ENCODE results near the gene RYR3.
"Not testable (repeated sequence)": the region's sequence is repeated elsewhere in the genome, so short reads cannot be mapped to it uniquely, and the experiment has no call there.

Gene RYR3

DNA sequence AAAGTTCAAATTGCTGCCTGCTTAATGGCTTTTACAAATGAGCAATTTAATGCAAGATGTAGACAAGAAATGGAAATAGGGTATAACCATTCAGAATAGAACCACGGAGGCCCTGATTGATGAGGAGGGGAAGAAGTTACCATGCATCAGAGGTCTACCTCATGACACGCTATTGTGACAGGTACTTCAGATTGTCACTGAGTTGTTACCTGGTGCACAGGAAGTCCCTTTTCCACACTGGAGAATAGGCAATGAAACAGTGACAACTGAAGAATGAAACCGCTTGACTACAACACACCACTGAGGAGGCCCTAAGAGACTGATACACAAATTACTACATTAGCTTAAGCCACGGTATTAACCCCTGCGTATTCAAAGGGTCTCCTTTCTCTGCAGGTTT, 251.2 kb downstream of the RYR3 start:
- in situ Hi-C loops (cut with MboI; ENCODE audit: low sequenced_read_pairs) = no loop called here

DNA sequence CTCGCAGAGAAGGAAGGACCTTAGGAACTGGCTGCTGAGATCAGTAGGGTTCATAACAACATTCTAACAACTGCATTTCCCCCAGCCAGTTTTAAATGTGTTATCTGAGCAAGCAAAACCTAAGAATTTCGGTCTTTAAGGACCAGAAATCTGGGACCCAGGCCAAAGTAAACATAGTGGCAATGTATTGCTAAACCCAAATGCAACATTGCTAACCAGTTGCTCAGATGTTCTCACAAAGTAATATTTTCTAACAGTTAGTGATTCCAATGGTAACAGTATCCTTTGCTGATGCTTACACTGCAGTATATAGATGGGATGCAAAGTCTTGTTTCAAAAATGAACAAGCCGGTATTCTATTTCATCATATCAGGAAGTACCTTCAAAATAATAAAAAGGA, 254.3 kb downstream of the RYR3 start:
- in situ Hi-C loops (cut with MboI; ENCODE audit: low sequenced_read_pairs) = no loop called here

DNA sequence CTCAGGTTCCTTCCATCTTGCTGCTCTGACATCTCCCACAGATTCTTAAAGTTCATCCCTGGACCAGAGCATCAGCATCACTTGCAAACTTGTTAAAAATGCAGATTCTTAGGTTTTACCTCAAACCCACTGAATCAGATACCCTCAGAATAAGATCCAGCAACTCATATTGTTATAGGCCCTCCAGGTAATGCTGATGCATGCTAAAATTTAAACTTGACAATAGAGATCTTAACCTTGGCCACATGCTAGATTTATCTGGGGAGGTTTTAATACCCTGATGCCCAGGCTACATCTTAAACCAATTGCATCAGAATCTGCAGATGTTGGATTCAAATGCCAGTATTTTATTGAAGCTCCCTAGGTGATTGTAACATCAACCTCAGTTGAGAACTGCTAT, 256.9 kb downstream of the RYR3 start:
- in situ Hi-C loops (cut with MboI; ENCODE audit: low sequenced_read_pairs) = no loop called here

DNA sequence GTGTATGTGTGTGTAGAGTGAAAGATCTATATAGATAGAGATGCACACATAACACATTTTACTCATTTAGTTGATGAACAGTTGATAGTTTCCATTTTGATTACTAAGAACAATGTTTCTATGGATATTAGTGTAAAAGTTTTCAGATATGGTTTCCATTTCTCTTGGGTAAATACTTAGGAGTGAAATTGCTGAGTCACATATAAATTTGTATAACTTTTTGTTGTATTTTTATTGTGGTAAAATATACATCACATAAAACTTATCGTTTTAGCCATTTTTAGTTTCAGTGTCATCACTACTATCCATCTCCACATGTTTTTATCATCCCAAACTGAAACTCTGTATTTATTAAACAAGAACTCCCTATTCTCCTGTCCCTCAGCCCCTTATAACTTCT, 258.3 kb downstream of the RYR3 start:
- in situ Hi-C loops (cut with MboI; ENCODE audit: low sequenced_read_pairs) = no loop called here

DNA sequence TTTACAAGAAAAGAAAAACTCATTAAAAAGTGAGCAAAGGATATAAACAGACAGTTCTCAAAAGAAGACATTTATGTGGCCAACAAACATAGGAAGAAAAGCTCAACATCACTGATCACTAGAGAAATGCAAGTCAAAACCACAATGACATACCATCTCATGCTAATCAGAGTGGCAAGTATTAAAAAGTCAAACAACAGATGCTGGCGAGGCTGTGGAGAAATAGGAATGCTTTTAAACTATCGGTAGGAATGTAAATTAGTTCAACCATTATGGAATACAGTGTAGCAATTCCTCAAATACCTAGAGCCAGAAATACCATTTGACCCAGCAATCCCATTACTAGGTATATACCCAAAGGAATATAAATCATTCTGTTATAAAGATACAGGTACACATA, 267.1 kb downstream of the RYR3 start:
- in situ Hi-C loops (cut with MboI; ENCODE audit: low sequenced_read_pairs) = not testable (repeated sequence)

DNA sequence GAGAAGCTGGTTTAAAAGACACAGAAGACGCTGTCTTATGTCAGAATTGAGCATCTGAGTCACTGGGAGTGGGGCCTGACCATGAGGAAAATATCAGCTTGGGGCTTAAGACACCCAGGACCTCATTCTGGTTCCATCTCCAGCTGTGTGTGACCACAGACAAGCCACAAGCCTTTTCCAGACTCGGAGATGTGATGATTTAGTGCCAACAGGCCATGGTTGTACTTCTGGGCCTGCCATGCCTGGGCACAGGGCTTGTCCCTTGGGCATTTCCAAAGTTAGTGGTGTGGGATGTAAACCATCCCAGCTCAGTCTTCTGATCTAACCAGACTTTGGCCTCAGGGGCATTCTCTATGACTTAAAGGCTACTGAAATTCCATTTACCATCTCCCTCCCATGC, 269.8 kb downstream of the RYR3 start:
- in situ Hi-C loops (cut with MboI; ENCODE audit: low sequenced_read_pairs) = no loop called here

DNA sequence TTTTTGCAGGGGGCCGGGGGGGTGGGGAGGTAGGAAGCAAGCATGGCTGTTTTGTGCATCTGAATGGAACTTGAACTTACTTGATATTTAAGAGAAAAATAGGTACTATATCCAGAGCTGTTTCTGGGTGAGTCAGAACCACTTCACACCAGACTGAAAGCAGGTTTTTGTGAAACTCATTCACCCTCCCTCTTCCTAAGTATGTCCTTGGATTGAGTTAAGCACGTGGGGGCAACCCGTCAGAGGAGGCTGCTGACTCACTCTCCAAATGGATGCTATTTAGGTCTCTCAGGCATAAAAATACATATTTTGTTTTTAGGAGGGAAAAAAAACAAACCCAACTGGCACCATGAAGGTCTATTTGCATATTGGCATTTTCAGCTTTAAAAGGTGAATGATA, 270.3 kb downstream of the RYR3 start:
- in situ Hi-C loops (cut with MboI; ENCODE audit: low sequenced_read_pairs) = no loop called here

DNA sequence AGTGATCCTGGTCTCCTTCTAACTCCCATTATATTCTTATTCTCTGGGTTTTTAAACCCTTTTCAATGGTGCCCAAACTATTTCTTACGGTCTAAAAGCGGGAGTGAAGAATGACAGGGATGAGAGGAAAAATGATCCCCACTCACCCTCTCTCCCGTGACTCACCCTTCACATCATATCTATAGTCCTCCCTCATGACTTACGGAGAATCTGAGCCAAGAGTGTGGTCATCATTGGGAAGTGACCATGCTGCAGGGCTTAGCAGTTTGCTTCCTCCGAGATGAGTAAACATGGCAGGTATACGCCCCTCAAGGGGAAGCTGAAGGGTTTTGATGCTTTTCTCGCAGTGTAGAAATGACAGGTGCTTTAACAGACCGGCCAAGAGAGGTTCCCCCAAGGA, 274.0 kb downstream of the RYR3 start:
- in situ Hi-C loops (cut with MboI; ENCODE audit: low sequenced_read_pairs) = no loop called here

DNA sequence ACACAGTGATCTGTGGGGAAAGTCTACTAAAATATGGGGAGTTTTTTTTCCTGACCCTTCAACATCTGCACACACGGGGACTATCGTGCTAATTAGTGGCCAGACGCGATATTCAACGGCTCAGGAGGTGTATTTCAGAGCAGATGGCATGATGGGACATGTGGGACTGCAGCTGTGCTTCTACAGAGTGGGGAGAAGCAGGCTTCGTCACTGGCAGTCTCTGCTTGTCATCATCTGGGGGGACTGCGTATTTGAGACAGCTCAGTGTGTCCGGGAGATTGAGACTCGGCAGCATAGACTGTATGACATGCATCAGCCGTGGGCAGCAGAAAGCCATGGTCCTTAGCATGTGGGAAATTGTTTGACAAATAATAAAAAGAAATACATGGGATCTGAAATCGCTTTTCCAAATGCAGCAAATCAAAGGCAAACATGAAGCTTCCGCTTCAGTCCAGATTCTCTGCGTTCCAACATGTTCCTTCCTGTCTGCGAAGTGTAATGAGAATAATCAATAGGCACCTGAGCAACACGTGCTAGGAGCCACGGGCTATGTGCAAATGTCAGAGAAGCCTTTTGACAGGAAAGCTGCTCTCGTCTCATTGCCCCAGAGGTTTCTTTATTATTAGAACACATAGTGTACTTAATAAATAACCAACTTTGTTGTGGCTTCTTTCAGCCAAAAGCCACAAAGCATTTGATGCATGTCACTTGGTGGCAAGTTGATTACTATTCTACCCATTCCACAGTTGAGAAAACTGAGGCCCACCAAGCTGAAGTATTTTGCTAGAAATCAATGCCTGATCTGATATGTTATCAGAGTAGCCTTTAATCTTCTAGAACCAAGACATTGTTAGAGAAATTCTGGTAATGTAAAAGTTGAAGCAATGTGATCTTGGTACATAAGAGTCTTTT, 276.3 kb downstream of the RYR3 start:
- in situ Hi-C loops (cut with MboI; ENCODE audit: low sequenced_read_pairs) = no loop called here

DNA sequence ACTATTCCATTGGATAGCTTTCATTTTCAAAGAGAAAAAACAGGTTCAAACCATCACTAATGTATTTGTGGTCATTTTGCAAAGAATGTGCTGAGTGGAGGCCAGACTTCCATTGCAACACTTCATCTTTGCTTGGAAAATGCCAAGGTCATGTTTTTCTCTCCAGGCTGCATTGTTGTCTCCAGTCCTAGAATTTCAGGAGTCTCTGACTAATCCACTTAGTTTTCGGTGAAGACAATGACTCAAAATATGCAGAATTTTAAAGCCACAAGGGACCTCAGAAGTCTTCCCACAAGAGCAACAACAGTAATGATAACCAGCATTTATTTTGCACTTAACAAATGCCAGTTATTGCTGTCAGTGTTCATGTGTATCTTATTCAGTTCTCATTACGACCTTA, 277.0 kb downstream of the RYR3 start:
- in situ Hi-C loops (cut with MboI; ENCODE audit: low sequenced_read_pairs) = no loop called here

DNA sequence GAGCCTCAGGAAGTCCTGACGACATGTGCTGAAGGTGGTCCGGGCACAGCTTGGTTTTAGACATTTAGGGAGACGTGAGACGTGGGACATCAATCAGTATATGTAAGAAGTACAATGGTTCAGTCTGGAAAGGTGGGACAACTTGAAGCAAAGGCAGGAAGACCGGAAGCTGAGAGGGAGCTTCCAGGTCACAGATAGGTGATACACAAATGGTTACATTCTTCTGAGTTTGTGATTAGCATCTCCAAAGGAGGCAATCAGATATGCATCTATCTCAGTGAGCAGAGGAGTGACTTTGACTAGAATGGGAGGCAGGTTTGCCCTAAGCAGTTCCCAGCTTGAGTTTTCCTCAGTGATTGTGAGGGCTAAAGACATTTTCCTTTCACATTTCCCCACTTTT, 282.1 kb downstream of the RYR3 start:
- in situ Hi-C loops (cut with MboI; ENCODE audit: low sequenced_read_pairs) = no loop called here

DNA sequence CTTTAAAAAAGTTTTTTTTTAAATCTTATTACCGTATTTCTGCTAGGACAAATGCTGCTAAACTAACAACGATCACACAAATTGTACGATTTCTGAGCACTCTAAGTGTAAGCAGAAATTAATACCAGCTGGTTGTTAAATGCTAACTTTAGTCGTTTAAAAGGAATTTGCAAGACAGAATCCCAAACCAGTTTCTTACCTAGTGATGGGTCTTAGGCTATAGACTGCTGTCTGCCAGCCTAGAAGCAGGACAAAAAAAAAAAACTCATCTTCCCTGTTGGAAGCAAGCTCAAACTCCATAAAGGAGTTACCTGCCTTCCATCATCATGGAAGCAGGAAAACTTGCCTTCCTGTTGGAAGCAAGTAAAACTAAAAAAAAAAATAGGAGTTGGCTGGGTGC, 287.6 kb downstream of the RYR3 start:
- in situ Hi-C loops (cut with MboI; ENCODE audit: low sequenced_read_pairs) = not testable (repeated sequence)

DNA sequence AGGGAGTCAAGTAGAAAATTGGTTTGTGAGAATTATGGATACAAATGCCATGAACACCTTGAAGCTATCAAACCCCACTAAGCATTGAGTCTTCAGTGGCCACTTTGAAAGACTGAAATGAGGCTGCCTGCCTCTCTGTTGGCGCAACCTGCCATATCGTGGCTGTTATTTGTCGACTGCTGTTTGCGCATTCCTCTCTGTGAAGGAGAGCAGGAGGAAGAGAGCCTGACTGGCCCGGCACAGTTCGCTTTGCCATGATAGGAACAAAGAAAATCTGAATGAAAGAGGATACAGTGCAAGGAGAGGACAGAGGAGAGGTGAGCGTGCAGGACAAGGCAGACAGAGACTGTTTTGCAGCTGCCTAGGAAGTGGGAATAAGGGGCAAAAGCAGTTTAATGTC, 289.4 kb downstream of the RYR3 start:
- in situ Hi-C loops (cut with MboI; ENCODE audit: low sequenced_read_pairs) = no loop called here

DNA sequence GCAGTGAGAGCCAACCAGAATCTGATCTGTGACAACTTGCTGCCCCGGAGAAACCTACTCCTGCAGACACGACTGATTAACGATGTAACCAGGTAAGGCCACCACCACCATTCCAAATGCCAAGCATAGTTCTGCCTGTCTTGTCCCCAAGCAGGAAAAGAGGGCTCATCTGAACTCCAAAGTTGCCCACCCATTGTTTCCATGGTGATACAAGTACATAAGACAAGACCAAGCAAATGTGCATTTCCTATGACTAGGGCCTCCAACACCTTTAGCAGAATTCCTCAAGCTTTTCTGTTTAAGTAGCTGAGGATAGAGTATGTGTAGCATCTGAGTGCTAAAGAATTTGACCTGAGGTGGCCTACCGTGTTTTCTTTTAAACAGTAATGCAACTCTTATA, 290.7 kb downstream of the RYR3 start:
- in situ Hi-C loops (cut with MboI; ENCODE audit: low sequenced_read_pairs) = no loop called here

DNA sequence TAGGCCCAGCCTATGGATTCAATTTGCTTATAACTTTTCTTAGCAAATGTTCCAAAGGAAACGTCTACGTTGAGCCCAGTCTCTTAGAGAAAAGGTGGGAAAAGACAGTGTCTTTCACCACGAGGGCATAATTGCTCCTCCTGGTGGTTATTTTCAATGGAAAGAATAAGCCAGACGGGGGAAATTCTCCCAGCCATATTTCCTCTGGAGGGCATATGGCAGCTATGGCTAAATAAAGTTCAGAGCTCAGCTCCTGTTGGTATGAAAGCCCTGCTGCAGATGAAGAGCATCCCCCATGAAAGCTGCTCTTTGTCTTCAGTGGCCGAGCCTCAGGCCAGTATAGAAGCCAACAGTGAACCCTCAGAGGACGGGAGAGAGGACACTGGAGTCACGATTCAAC, 297.9 kb downstream of the RYR3 start:
- in situ Hi-C loops (cut with MboI; ENCODE audit: low sequenced_read_pairs) = no loop called here

DNA sequence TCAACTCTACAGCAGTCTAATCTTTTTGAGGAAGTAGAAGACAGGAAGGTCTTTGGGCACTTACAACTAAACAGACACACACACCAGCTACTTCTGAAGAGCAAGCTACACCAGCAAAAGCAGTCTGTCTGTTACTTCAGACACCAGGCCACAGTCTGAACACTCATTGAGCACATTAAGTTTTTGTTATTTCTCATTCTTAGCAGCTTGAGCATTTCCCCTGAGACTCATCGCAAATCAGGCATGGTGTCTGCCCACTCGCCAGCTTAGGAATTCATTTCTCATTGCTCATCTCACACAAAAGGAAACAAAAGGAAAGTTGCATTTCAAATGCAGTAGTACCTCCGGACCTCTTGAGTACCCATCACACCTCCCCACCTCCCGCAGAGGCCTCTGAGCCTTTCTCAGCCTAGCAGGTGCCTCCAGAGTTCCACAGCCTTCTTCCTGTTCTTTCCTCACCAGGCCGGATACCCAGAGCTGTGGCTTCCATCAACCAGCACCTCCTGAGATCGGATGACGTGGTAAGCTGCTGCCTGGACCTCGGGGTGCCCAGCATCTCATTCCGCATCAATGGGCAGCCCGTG, 302.0 kb downstream of the RYR3 start:
- in situ Hi-C loops (cut with MboI; ENCODE audit: low sequenced_read_pairs) = no loop called here

DNA sequence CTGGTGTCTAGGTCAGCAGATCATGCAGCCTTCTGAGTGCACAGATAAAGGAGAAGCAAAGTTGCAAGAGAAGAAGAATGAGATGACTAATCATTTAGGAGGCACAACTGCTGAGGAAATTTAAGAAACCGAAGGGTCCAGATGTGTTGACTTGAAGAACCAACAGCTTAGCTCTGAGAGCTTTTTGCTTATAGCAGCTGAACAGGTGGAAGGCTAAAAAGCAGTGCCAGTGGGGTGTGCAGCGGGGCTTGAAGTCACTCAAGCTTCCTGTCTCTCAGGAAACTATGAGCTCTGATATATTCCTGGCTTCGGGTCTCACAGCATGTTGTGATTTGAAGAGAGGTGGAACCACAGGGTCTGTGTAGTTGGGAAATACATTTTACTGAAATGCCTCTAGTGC, 305.7 kb downstream of the RYR3 start:
- in situ Hi-C loops (cut with MboI; ENCODE audit: low sequenced_read_pairs) = no loop called here

DNA sequence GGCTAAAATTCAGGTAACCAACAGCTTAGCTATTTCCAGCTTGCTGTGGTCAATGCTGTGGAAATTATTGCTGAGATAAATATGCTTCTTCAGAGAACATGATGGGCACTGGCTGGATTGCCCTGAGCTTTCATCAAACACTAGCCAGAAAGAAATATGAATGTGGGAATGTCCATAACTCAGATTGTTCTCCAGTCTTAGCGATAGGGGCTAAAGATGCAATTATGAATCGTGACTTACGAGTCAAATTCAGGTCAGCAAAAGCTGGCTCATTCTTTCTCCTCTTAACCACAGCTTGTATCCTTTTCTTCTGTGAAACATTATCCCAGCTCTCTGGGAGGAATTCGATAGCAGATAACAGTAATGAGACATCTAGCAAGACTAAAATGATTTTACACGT, 307.6 kb downstream of the RYR3 start:
- in situ Hi-C loops (cut with MboI; ENCODE audit: low sequenced_read_pairs) = no loop called here

DNA sequence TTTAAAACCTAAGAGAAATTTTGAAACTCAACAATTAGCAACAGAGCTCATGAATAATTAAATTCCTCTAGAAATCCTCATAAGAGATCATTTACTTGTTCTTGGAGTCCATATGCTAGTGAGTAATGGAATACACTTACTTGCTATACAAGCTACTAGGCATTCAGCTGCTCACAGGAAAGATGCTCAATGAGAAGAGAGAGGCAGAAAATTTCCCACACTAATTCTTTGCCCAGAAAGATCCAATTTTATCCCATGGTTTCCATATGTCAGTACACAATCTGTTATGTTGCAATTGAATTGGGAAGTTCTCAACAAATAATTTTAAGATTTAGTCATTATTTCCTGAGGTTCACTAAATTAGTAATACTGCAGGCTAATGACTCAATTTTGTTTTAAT, 310.4 kb downstream of the RYR3 start:
- in situ Hi-C loops (cut with MboI; ENCODE audit: low sequenced_read_pairs) = no loop called here

DNA sequence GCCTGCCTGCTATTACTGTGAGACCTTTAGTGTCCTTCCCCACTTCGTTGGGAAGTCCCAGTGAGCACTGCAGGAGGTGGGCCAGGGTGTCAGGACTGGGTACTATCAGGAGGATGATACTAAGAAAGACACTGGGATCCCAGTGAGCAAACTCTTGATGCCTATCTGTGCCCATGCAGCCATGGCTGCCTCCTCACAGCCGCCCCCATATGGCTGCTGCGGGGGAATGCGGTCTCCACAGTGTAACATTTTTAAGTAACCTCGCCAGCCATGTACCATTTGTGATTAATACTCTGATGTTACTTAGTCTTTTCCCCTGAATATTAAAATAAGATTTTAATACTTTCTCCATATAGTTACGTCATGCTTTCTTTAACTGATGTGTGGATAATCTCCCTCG, 312.2 kb downstream of the RYR3 start:
- in situ Hi-C loops (cut with MboI; ENCODE audit: low sequenced_read_pairs) = no loop called here

DNA sequence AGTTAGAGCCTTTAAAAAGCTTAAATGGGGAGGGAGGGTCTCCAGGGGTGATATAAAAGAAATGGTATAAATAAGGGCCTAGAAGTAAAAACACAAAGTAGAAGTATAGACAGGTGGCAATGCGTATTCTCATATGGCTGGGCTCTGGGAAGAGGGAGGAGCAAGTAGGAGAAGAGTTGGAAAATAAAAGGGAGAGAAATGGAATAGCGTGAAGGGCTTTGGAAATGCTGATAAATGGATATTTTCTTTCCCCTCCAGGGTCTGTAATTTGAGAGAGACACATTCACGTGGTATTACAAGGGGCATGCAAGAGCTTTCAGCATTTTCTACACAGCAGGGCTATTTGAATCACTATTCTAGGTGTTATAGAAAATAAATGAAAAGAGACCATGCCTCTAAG, 313.7 kb downstream of the RYR3 start:
- in situ Hi-C loops (cut with MboI; ENCODE audit: low sequenced_read_pairs) = no loop called here

DNA sequence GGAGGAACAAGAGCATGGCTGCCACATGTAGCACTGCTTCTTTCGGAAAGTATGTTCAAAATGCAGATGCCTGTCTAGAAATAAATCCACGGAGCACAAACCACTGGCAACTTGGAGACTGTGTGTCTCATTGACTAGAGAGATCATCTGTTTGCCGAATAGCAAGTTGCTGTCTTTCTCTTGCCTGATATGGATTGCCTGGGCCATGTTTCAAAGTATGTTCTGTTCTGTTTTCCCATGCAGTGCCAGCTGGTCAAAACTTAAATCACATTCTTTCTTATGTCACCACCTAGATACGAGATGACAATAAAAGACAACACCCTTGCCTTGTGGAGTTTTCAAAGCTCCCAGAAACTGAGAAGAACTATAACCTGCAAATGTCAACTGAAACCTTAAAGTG, 318.9 kb downstream of the RYR3 start:
- in situ Hi-C loops (cut with MboI; ENCODE audit: low sequenced_read_pairs) = no loop called here

DNA sequence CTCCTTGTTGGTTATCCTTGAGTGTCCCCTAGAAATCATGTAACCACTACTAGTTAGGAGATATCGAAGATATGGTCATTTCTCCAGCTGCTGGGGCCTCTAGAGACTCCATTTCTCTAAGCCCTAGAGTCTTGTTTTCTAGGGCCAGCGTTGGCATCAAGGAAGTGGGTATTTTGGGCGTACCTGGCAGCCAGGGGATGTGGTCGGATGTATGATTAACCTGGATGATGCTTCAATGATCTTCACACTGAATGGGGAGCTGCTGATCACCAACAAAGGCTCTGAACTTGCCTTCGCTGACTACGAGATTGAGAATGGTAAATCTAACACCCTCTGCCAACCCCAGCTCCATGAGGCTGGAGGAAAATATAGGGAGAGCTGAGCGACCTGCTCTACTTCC, 325.5 kb downstream of the RYR3 start:
- in situ Hi-C loops (cut with MboI; ENCODE audit: low sequenced_read_pairs) = no loop called here

Measured in HL-60/S4 (cell line).